Chondrocyte (in vitro differentiated cells): ENCODE data around the gene C9orf153. TPM values are rescaled to one million over a fixed set of nuclear protein-coding genes. Genes with fewer than 3 reads are reported as not detected.
"Not testable (repeated sequence)": the region's sequence is repeated elsewhere in the genome, so short reads cannot be mapped to it uniquely, and the experiment has no call there.

ENCODE experiments used
- DNase-seq: peaks from one replicate; pipeline ENCODE4 v3.0.0; 2021; ENCODE audit warnings: mixed read lengths, low spot score
- H3K27ac Mint-ChIP-seq: one replicate; pipeline ENCODE4 v1.8.0; 2021; ENCODE audit warnings: mild to moderate bottlenecking, moderate library complexity, mixed read lengths; ENCODE audit not compliant: unreplicated experiment
- H3K27me3 Mint-ChIP-seq: 2 replicates; pipeline ENCODE4 v1.8.0; 2021; ENCODE audit warnings: low read depth, mixed read lengths
- H3K36me3 Mint-ChIP-seq: 2 replicates; pipeline ENCODE4 v1.8.0; 2021; ENCODE audit warnings: low read depth, mixed read lengths
- H3K4me1 Mint-ChIP-seq: 2 replicates; pipeline ENCODE4 v1.8.0; 2021; ENCODE audit warnings: low read depth, mild to moderate bottlenecking, mixed read lengths
- H3K4me3 Mint-ChIP-seq: one replicate; pipeline ENCODE4 v1.8.0; 2021; ENCODE audit warnings: mild to moderate bottlenecking, moderate library complexity, mixed read lengths; ENCODE audit not compliant: unreplicated experiment
- H3K9me3 Mint-ChIP-seq: 2 replicates; pipeline ENCODE4 v1.8.0; 2021; ENCODE audit warnings: low read depth, mixed read lengths
- total RNA-seq: library from RNA; stranded (reverse); gene quantifications from 3 replicates; pipeline ENCODE4 v1.2.1, GENCODE V29; 2021
- TF ChIP-seq, protein P1 (sequence below): fragments of 200-600 bp; sonication (generic); IDR thresholded peaks from 2 replicates; pipeline ENCODE4 v1.5.0; 2021; ENCODE audit warnings: antibody characterized with exemption, mild to moderate bottlenecking, moderate library complexity

Gene C9orf153
- total RNA-seq, 1 donor from 2014 or later: not detected

DNA sequence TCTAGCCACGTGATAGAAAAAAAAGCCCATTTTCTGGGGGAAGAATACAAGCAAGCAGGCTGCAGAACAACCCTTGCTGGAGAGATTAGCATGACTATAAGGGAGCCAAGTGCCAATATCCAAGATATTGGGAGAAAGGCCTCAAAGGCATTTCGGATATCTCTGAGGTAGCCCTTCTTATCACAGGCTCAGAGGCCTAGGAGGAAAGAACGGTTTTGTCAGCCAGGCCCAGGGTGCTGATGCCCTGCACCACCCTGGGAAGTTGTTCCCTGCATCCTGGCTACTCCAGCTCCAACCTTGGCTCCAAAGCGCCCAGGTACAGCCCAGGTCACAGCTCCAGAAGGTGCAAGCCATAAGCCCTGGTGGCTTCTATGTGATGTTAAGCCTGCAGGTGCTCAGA lies 66.4 kb downstream of the C9orf153 start:
- Mint-ChIP-seq H3K4me3 (no peak overlapping the region), H3K9me3 (peaks cover 33% of the 10 kb centered on the region), H3K27ac (no peak overlapping the region), H3K27me3 (no peaks in the 10 kb centered on the region), H3K4me1 (no peaks in the 10 kb centered on the region), H3K36me3 (peaks cover 8% of the 10 kb centered on the region)
- no peak for DNase-seq
- TF ChIP-seq, protein P1, sequence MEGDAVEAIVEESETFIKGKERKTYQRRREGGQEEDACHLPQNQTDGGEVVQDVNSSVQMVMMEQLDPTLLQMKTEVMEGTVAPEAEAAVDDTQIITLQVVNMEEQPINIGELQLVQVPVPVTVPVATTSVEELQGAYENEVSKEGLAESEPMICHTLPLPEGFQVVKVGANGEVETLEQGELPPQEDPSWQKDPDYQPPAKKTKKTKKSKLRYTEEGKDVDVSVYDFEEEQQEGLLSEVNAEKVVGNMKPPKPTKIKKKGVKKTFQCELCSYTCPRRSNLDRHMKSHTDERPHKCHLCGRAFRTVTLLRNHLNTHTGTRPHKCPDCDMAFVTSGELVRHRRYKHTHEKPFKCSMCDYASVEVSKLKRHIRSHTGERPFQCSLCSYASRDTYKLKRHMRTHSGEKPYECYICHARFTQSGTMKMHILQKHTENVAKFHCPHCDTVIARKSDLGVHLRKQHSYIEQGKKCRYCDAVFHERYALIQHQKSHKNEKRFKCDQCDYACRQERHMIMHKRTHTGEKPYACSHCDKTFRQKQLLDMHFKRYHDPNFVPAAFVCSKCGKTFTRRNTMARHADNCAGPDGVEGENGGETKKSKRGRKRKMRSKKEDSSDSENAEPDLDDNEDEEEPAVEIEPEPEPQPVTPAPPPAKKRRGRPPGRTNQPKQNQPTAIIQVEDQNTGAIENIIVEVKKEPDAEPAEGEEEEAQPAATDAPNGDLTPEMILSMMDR: no peak

DNA sequence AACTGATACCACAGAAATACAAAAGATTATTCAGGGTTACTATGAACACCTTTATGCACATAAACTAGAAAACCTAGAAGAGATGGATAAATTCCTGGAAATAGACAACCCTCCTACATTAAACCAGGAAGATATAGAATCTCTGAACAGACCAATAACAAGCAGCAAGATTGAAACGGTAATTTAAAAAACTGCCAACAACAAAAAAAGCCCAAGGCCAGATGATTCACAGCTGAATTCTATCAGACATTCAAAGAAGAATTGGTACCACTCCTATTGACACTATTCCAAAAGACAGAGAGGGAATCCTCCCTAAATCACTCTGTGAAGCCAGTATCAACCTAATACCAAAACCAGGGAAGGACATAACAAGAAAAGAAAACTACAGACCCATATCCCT lies 68.8 kb downstream of the C9orf153 start:
- H3K36me3 Mint-ChIP-seq, H3K27ac Mint-ChIP-seq, H3K27me3 Mint-ChIP-seq, H3K4me3 Mint-ChIP-seq, DNase-seq, H3K4me1 Mint-ChIP-seq: not testable (repeated sequence)
- H3K9me3 Mint-ChIP-seq: peaks cover 33% of the 10 kb centered on the region

DNA sequence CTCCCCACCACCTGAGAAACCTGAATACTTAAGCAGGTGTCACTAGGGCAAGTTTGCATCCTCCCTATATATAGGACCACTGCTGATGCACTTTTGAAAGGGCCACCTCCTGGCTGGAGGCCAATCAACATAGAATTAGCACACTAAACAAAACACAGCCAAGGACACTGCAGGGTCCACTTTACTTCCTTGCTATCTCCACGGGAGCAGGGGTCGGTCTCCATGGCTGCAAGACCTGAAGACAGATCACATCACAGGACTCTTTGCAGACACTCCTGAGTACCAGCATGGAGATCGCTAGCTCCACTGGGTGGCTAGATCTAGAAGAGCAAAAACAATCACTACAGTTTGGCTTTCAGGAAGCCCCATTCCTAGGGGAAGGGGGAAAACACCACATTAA lies 72.3 kb downstream of the C9orf153 start:
- TF ChIP-seq, protein P1: no peak
- H3K4me3 Mint-ChIP-seq: no peak overlapping the region
- DNase-seq: no peak
- no peak overlapping the region for H3K27ac Mint-ChIP-seq
- H3K36me3 Mint-ChIP-seq: peaks cover 7% of the 10 kb centered on the region
- peaks cover 6% of the 10 kb centered on the region for H3K27me3 Mint-ChIP-seq
- peaks cover 3% of the 10 kb centered on the region for H3K4me1 Mint-ChIP-seq
- peaks cover 13% of the 10 kb centered on the region for H3K9me3 Mint-ChIP-seq

DNA sequence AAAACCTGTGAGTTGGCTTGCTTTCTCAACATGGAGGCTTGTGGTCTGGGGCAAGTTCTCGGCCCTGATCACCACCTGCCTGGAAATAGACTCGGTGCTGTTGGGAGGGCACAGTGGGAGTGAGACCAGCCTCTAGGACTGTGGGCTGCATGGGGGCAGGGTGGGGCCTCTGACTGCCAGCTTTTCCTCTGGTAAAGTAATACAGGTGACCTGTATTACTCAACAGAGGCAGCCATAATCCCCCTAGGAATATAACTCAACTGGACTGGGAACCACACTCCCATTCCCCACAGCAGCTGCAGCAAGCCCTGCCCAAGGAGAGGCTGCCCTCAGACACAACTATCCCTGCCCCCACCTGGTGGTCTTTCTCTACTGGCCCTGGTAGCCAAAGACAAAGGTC lies 72.8 kb downstream of the C9orf153 start:
- H3K4me3 Mint-ChIP-seq: no peak overlapping the region
- peaks cover 6% of the 10 kb centered on the region for H3K27me3 Mint-ChIP-seq
- TF ChIP-seq, protein P1: no peak
- H3K4me1 Mint-ChIP-seq: peaks cover 3% of the 10 kb centered on the region
- peaks cover 13% of the 10 kb centered on the region for H3K9me3 Mint-ChIP-seq
- H3K36me3 Mint-ChIP-seq: peaks cover 7% of the 10 kb centered on the region
- H3K27ac Mint-ChIP-seq: no peak overlapping the region
- no peak for DNase-seq

DNA sequence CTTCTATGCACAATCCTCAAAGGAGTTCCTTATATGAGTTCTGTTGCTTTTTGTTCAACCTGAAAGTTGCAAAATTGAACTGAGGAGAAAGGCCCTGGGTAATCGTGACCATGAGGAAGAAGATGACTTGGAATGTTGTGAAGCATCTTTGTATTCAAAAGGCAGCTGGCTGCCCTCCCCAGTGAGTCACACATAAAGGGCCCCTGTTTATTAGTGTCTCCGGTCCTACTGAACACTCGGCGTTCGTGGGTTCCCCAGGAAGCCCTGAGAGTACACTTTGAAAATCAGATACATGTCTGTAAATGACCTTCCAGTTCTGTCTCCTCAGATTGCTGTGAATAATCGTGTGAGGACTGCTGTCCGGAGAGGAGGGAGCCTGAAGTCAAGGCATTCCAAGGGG lies 73.6 kb downstream of the C9orf153 start:
- H3K4me3 Mint-ChIP-seq: no peak overlapping the region
- peaks cover 10% of the 10 kb centered on the region for H3K9me3 Mint-ChIP-seq

DNA sequence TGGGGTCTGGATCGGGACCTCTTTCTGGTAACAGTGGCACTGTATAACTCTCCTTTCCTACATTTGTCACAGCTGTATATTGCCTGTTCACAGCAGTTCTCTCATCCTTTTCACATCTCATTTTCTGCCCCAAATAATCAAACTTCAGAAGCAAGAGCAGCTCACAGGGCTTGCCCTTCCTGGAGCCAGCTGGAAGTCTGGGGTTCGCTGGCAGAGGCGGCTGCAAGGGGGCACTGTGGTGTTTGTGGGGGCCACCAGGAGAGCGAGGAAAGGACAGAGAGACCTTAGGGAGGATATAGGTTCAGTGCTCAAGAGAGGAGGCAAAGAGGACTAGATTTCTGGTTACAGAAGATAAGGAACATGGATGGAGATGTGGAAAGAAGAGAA lies 75.3 kb downstream of the C9orf153 start:
- Mint-ChIP-seq H3K27ac (no peak overlapping the region), H3K4me1 (peaks cover 3% of the 10 kb centered on the region), H3K4me3 (no peak overlapping the region), H3K36me3 (peaks cover 2% of the 10 kb centered on the region), H3K27me3 (peaks cover 6% of the 10 kb centered on the region), H3K9me3 (no peaks in the 10 kb centered on the region)
- TF ChIP-seq, protein P1: no peak
- no peak for DNase-seq

More for the DNA sequence above, 73.6 kb downstream of the C9orf153 start:
- TF ChIP-seq, protein P1: no peak
- Mint-ChIP-seq H3K36me3 (peaks cover 5% of the 10 kb centered on the region), H3K27me3 (peaks cover 6% of the 10 kb centered on the region), H3K4me1 (peaks cover 3% of the 10 kb centered on the region), H3K27ac (no peak overlapping the region)
- DNase-seq: no peak
